Hindlimb muscle (tissue), 1 donor: ENCODE results near the gene PSMF1. TPM values are rescaled to one million over a fixed set of nuclear protein-coding genes. Genes with fewer than 3 reads are reported as not detected.
"Not testable (repeated sequence)": the region's sequence is repeated elsewhere in the genome, so short reads cannot be mapped to it uniquely, and the experiment has no call there.

Experiments
- DNase-seq: peaks from one replicate; pipeline ENCODE4 v3.0.0-alpha.2; 2013
- polyA plus RNA-seq: library from polyadenylated mRNA; unstranded; fragments of 120-200 nt; gene quantifications from one replicate; pipeline ENCODE4 v1.2.1, GENCODE V29; 2013; ENCODE audit not compliant: insufficient read length

Gene PSMF1
- polyA plus RNA-seq, 1 donor: 116 TPM

GRCh38 chr20:1122388-1123315 is 4.2 kb downstream of the PSMF1 start:
- no peak for DNase-seq

- DNase-seq: no peak
These were observed 5.3 kb downstream of the PSMF1 start for GRCh38 chr20:1123666-1124065.

GRCh38 chr20:1124421-1124820 is 6.0 kb downstream of the PSMF1 start:
- DNase-seq: no peak

- DNase-seq: no peak
These were observed 6.9 kb downstream of the PSMF1 start for GRCh38 chr20:1125277-1125676.

DNA sequence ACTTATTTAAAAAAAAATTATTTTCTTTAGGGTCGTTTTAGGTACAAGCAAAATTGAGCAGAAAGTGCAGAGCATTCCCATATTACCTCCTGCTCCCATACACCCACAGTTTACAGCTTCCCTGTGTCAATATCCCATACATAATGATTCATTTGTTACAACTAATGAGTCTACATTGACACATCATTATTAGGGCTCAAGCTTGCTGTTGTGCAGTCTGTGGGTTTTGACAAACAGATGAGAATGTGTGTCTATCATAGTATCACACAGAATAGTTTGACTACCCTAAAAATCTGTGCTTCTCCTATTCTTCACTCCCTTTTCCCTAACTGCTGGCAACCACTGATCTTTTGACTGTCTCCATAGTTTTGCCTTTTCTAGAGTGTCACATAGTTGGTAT is 9.4 kb downstream of the PSMF1 start:
- DNase-seq: no peak

- no peak for DNase-seq
These were observed 11.8 kb downstream of the PSMF1 start for GRCh38 chr20:1130058-1130694.

GRCh38 chr20:1130847-1131246 is 12.4 kb downstream of the PSMF1 start:
- DNase-seq: no peak

- DNase-seq: no peak
These were observed 13.0 kb downstream of the PSMF1 start for GRCh38 chr20:1131354-1131753.

GRCh38 chr20:1134355-1134754 is 16.0 kb downstream of the PSMF1 start:
- DNase-seq: no peak

- DNase-seq: no peak
These were observed 16.4 kb downstream of the PSMF1 start for GRCh38 chr20:1134836-1135235.

GRCh38 chr20:1137236-1137635 is 18.8 kb downstream of the PSMF1 start:
- no peak for DNase-seq

DNA sequence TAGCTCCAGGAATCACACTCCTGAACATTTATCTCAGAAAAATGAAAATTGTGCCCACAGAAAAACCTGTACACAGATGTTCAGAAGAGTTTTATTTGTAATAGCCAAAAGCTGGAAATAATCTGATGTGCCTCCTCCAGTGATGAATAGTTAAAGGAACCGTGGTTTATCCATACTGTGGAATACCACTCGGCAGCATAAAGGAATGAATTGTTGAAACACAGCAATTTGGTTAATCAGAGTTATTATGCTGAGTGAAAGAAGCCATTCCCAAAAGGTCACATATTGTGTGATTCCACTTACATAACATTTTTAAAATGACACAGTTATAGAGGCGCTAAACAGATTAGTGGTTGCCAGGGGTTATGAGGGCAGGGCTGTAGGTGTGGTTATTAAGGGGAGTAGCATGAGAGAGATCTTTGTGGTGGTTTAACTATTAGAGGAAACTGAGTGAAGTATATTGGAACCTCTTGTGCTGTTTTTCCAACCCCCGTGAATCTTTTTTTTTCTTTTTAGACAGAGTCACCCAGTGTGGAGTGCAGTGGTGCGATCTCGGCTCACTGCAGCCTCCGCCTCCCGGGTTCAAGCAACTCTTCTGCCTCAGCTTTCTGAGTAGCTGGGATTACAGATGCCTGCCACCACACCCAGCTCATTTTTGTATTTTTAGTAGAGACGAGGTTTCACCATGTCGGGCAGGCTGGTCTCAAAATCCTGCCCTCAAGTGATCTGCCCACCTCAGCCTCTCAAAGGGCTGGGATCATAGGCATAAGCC is 26.2 kb downstream of the PSMF1 start:
- DNase-seq: no peak

DNA sequence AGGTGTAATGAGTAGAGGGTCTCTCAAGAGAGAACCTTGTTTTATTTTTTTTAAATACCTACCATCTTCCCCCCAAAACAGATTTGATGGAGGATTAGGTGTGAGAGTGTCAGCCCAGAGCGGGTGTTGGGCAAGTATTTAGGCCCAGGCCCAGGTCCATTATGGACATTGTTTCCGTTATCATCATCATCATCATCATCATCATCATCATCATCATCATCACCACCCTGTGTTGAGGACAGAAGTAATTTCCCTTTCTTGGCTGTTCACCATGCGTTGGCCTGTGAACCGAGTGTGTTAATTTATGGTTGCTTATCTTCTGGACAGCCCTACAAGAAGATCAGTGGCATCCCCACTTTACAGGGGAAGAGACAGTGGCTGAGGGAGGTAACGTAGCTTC is 28.6 kb downstream of the PSMF1 start:
- no peak for DNase-seq

DNA sequence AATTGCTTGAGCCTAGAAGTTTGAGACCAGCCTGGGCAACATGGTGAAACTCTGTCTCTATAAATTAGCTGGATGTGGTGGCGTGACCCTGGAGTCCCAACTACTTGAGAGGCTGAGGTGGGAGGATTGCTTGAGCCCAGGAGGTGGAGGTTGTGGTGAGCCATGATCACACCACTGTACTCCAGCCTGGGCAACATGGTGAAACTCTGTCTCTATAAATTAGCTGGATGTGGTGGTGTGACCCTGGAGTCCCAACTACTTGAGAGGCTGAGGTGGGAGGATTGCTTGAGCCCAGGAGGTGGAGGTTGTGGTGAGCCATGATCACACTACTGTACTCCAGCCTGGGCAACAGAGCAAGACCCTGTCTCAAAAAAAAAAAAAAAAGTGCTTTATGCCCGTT is 31.4 kb downstream of the PSMF1 start:
- not testable (repeated sequence) for DNase-seq

DNA sequence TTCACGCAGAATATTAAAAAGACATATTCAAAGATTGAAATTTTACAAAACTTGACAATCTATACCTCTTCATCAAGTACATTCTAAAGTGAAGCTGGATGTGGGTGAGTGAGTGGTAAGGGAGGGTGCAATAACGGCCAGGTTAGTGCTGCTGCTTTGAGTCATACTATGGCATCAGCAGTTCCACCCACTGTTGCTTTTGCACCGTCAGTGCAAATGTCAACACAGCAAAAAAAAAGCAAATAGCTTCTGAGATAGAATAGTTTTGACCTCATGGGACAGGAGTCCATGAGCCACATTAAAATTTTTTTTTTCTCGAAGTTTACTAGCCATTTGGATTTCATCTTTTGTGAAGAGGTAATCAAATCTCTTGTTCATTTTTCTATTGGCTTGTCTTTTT is 31.8 kb downstream of the PSMF1 start:
- no peak for DNase-seq

- DNase-seq: no peak
These were observed 32.6 kb downstream of the PSMF1 start for GRCh38 chr20:1150968-1151367.

DNA sequence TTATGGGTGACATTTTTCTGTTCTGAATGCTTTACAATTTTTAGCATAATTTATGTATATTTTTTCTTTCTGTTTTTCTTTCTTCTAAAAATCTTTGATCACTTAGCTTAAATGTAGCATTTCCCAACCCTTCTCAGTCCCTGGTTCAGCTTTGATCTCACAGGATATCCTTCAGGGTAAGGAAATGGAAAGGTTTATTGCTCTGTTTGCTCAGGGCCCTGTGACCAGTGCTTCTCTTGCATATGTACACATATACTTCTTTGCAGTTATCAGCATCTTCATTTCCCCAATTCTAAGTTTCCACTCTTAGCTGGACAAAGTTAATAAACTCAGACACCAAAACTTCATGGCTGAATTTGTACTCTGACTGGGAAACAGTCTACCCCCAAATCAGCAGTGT is 35.8 kb downstream of the PSMF1 start:
- DNase-seq: no peak

- DNase-seq: no peak
These were observed 36.3 kb downstream of the PSMF1 start for GRCh38 chr20:1154691-1155090.

DNA sequence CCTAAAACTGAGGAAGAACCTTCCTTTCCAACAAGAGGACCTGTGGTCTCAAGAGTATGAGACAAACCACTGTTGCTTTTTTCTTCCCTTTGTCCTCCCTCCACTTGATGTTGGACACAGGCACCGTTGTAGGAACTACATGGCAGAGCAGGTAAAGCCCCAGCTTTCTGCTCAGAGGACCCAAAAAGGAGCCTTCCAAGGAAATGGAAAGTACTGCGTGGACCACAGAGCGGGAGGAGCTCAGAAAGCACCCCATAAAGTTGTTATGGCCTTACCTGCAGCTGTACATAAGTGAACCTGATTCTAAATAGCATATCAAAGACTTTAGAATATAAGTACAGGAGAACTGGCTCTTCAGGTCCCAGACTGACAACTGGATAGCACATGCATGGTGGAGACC is 36.9 kb downstream of the PSMF1 start:
- no peak for DNase-seq

- DNase-seq: no peak
These were observed 42.1 kb downstream of the PSMF1 start for GRCh38 chr20:1160496-1160895.

DNA sequence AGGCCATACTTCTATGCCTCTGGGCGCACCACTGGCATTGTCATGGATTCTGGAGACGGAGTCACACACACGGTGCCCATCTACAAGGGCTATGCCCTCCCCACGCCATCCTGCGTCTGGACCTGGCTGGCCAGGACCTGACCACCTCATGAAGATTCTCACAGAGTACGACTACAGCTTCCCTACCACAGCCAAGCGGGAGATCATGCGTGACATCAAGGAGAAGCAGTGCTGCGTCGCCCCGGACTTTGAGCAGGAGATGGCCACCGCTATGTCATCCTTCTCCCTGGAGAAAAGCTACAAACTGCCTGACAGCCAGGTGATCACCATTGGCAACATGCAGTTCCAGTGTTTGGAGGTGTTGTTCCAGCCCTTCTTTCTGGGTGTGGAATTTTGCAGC is 42.6 kb downstream of the PSMF1 start:
- DNase-seq: no peak

- no peak for DNase-seq
These were observed 44.7 kb downstream of the PSMF1 start for GRCh38 chr20:1163105-1163504.

DNA sequence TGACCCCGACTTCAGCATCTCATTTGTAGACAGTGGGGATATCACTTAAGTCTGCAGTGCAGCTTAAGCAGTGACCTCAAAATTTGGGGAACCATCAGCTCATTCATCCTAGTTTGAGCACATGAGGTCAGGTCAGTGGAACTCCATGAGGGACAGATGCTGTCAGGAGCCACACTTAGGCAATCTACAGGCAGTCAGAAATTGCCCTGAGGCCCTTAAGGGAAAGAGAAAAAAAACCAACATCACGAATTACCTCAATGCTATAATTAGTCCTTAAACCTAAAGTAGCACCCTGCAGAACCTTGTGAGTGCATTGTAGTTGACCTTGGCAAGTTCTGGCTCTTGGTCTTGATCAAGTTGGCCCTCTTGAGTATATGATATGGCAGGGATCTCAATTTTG is 45.3 kb downstream of the PSMF1 start:
- no peak for DNase-seq
